K562 (cell line): ENCODE data around the gene HCFC1R1. TPM values are rescaled to one million over a fixed set of nuclear protein-coding genes. Genes with fewer than 3 reads are reported as not detected.
A peak's percentile ranks its signal among the peaks of the same experiment; 100 is the strongest.

Experiments used
- CXXC5 ChIP-seq: fragments of 250-450 bp; sonication (Bioruptor Pico); IDR thresholded peaks from 2 replicates; pipeline ENCODE4 v1.8.0; 2022; ENCODE audit warnings: inconsistent platforms, mild to moderate bottlenecking, moderate library complexity
- FOXM1 ChIP-seq, 2 experiments: fragments of 450-650 bp in 1 of 2; sonication (generic) in 1 of 2; formaldehyde crosslinking in 1 of 2; IDR thresholded peaks; 2 replicates each; pipeline versions ENCODE4 v1.6.1 to v1.9.0; 2017 to 2022; ENCODE audit warnings: low read depth in 2 of 2, mild to moderate bottlenecking in 2 of 2, missing genetic modification reagents in 1 of 2, moderate library complexity in 1 of 2
- GATAD2A ChIP-seq: fragments of 450-650 bp; IDR thresholded peaks from 2 replicates; pipeline ENCODE4 v1.6.1; 2017
- HIVEP1 ChIP-seq: fragments of 250-450 bp; sonication (Bioruptor Pico); IDR thresholded peaks from 2 replicates; pipeline ENCODE4 v1.4.0; 2020; ENCODE audit warnings: mild to moderate bottlenecking
- SMAD3 ChIP-seq: fragments of 450-650 bp; formaldehyde crosslinking; conservative IDR thresholded peaks from 2 replicates; pipeline ENCODE4 v1.4.0; 2020; ENCODE audit warnings: mild to moderate bottlenecking
- YY1 ChIP-seq, 3 experiments: IDR thresholded peaks; 2 replicates each; pipeline ENCODE4 v1.6.1; 2011; ENCODE audit warnings: low read length in 2 of 3, mild to moderate bottlenecking in 2 of 3, moderate library complexity in 2 of 3, borderline replicate concordance in 1 of 3, control low read depth in 1 of 3, low read depth in 1 of 3; ENCODE audit not compliant: insufficient read depth in 3 of 3, insufficient replicate concordance in 2 of 3, control insufficient read depth in 1 of 3, insufficient read length in 1 of 3; ENCODE audit errors: extremely low read depth in 1 of 3
- ZBTB7A ChIP-seq: IDR thresholded peaks from 2 replicates; pipeline ENCODE4 v1.6.1; 2011; ENCODE audit warnings: low read depth, mild to moderate bottlenecking, low read length, moderate library complexity, borderline replicate concordance; ENCODE audit not compliant: control insufficient read depth
- ZNF174 ChIP-seq: fragments of 250-450 bp; sonication (Bioruptor Pico); IDR thresholded peaks from 2 replicates; pipeline ENCODE4 v1.4.0; 2020; ENCODE audit warnings: mild to moderate bottlenecking
- polyA plus RNA-seq, 8 experiments: library from polyadenylated mRNA; depleted of rRNA in 4 of 8; stranded (reverse) in 5 of 8; unstranded in 3 of 8; fragments of >200 nt; fragmentation: Nextera tagmentation in 2 of 8; fragmentation: Illumina TruSeq in 1 of 8; extraction: Ambion mirVana in 2 of 8; extraction: Trizol in 1 of 8; gene quantifications; 2 replicates each; pipeline versions ENCODE4 v1.2.1 to v1.2.3, GENCODE V29; 2011 to 2014; ENCODE audit warnings: inconsistent platforms in 1 of 8, missing spikeins in 1 of 8
- total RNA-seq, 7 experiments: library from RNA; depleted of rRNA in 6 of 7; stranded (reverse); fragments of >200 nt in 6 of 7; fragmentation: Illumina TruSeq in 2 of 7; extraction: Trizol in 2 of 7; gene quantifications; 2 replicates each; pipeline versions ENCODE4 v1.2.1 to v1.2.3, GENCODE V29; 2011 to 2021; ENCODE audit warnings: low replicate concordance in 1 of 7
- TF ChIP-seq, protein P1 (sequence below), 2 experiments: IDR thresholded peaks; 2 replicates each; pipeline ENCODE4 v1.6.1; 2011; ENCODE audit warnings: borderline replicate concordance in 1 of 2, control low read depth in 1 of 2, low read depth in 1 of 2, low read length in 1 of 2, mild to moderate bottlenecking in 1 of 2, mixed read lengths in 1 of 2, moderate library complexity in 1 of 2; ENCODE audit not compliant: insufficient read depth in 1 of 2, insufficient read length in 1 of 2, poor library complexity in 1 of 2, severe bottlenecking in 1 of 2; ENCODE audit errors: extremely low read depth in 1 of 2
- TF ChIP-seq, protein P2 (sequence below): fragments of 450-650 bp; IDR thresholded peaks from 2 replicates; pipeline ENCODE4 v1.6.1; 2016
- TF ChIP-seq, protein P3 (sequence below): IDR thresholded peaks from 2 replicates; pipeline ENCODE4 v1.6.1; 2011; ENCODE audit warnings: borderline replicate concordance, low read depth, mild to moderate bottlenecking, moderate library complexity, low read length; ENCODE audit not compliant: insufficient read depth, poor library complexity, severe bottlenecking
- TF ChIP-seq, protein P4 (sequence below), 2 experiments: fragments of 450-650 bp; IDR thresholded peaks; 2 replicates each; pipeline ENCODE4 v1.6.1; 2018; ENCODE audit warnings: mild to moderate bottlenecking in 2 of 2, low read depth in 1 of 2; ENCODE audit not compliant: partially characterized antibody in 2 of 2
- TF ChIP-seq, protein P5 (sequence below): sonication (generic); formaldehyde crosslinking; IDR thresholded peaks from 2 replicates; pipeline ENCODE4 v1.8.1; 2023; ENCODE audit warnings: mild to moderate bottlenecking, missing genetic modification reagents

Gene HCFC1R1
- total and polyA plus RNA-seq, 9 of the 15 experiments (the other 6 are each of a cell fraction or from before 2014, with no cell fraction given) = 2.2 to 29.0 (median 11.2) TPM

DNA sequence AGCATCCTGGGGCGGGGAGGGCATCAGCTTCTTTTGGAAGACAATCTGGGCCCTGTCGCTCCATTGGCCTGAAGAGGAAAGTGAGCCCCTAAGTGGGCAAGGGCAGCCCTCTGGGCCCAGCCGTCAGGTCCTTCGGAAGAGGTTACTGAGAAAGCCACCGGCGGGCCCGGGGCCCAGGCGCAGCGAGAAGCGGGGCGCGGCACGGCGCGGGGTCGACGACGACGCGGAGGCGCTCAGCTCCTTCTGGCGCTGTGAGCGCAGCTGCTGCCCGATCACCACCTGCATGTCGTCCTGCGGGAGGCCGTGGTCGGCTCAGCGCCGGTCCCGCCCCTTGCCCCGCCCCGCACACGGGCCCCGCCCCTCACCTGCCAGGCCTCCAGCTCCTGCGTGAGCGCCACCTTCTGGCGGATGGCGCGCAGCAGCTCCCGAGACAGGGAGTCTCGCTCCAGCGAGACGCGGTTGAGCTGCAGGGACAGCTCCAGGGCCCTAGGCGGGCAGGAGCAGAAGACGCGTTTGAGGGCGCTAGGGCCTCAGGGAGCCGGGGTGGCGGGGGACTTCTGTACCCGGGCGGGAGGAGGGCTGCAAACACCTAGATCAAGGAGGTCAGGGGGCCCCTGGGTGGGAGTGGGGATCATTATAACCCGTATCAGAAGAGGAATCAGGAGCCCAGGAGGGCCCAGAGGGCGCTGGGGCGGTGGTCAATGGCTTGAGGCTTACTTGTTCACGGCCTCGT is 4.4 kb upstream of the HCFC1R1 start (continued):
- TF ChIP-seq, protein P1, sequence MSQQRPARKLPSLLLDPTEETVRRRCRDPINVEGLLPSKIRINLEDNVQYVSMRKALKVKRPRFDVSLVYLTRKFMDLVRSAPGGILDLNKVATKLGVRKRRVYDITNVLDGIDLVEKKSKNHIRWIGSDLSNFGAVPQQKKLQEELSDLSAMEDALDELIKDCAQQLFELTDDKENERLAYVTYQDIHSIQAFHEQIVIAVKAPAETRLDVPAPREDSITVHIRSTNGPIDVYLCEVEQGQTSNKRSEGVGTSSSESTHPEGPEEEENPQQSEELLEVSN (IDR thresholded peaks at IDR 0.05; ENCODE audit: borderline replicate concordance in 1 of 2, extremely low read depth in 1 of 2, insufficient read depth in 1 of 2, insufficient read length in 1 of 2, low read depth in 1 of 2, low read length in 1 of 2, poor library complexity in 1 of 2, severe bottlenecking in 1 of 2) = peak in 1 of 2 experiments; percentile 56
- TF ChIP-seq, protein P2, sequence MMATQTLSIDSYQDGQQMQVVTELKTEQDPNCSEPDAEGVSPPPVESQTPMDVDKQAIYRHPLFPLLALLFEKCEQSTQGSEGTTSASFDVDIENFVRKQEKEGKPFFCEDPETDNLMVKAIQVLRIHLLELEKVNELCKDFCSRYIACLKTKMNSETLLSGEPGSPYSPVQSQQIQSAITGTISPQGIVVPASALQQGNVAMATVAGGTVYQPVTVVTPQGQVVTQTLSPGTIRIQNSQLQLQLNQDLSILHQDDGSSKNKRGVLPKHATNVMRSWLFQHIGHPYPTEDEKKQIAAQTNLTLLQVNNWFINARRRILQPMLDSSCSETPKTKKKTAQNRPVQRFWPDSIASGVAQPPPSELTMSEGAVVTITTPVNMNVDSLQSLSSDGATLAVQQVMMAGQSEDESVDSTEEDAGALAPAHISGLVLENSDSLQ = peak; percentile 44; the same call in 1 of the 2 replicates
- TF ChIP-seq, protein P3, sequence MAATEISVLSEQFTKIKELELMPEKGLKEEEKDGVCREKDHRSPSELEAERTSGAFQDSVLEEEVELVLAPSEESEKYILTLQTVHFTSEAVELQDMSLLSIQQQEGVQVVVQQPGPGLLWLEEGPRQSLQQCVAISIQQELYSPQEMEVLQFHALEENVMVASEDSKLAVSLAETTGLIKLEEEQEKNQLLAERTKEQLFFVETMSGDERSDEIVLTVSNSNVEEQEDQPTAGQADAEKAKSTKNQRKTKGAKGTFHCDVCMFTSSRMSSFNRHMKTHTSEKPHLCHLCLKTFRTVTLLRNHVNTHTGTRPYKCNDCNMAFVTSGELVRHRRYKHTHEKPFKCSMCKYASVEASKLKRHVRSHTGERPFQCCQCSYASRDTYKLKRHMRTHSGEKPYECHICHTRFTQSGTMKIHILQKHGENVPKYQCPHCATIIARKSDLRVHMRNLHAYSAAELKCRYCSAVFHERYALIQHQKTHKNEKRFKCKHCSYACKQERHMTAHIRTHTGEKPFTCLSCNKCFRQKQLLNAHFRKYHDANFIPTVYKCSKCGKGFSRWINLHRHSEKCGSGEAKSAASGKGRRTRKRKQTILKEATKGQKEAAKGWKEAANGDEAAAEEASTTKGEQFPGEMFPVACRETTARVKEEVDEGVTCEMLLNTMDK = peak; percentile 94
- TF ChIP-seq ZBTB7A = peak; percentile 43; the same call in 1 of the 2 replicates
- no peak for TF ChIP-seq ZNF174
- TF ChIP-seq YY1 (IDR thresholded peaks at IDR 0.05; ENCODE audit: borderline replicate concordance in 1 of 3, control insufficient read depth in 1 of 3, extremely low read depth in 1 of 3, insufficient read depth in 3 of 3, insufficient read length in 1 of 3, insufficient replicate concordance in 2 of 3, low read depth in 1 of 3, low read length in 2 of 3) = peak in 2 of 3 experiments; percentile 20 to 38
- TF ChIP-seq, protein P4, sequence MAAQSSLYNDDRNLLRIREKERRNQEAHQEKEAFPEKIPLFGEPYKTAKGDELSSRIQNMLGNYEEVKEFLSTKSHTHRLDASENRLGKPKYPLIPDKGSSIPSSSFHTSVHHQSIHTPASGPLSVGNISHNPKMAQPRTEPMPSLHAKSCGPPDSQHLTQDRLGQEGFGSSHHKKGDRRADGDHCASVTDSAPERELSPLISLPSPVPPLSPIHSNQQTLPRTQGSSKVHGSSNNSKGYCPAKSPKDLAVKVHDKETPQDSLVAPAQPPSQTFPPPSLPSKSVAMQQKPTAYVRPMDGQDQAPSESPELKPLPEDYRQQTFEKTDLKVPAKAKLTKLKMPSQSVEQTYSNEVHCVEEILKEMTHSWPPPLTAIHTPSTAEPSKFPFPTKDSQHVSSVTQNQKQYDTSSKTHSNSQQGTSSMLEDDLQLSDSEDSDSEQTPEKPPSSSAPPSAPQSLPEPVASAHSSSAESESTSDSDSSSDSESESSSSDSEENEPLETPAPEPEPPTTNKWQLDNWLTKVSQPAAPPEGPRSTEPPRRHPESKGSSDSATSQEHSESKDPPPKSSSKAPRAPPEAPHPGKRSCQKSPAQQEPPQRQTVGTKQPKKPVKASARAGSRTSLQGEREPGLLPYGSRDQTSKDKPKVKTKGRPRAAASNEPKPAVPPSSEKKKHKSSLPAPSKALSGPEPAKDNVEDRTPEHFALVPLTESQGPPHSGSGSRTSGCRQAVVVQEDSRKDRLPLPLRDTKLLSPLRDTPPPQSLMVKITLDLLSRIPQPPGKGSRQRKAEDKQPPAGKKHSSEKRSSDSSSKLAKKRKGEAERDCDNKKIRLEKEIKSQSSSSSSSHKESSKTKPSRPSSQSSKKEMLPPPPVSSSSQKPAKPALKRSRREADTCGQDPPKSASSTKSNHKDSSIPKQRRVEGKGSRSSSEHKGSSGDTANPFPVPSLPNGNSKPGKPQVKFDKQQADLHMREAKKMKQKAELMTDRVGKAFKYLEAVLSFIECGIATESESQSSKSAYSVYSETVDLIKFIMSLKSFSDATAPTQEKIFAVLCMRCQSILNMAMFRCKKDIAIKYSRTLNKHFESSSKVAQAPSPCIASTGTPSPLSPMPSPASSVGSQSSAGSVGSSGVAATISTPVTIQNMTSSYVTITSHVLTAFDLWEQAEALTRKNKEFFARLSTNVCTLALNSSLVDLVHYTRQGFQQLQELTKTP (IDR thresholded peaks at IDR 0.05; ENCODE audit: low read depth in 1 of 2, partially characterized antibody in 2 of 2) = no peak
- no peak for TF ChIP-seq HIVEP1 (CRISPR knock-in tag)
- TF ChIP-seq, protein P5, sequence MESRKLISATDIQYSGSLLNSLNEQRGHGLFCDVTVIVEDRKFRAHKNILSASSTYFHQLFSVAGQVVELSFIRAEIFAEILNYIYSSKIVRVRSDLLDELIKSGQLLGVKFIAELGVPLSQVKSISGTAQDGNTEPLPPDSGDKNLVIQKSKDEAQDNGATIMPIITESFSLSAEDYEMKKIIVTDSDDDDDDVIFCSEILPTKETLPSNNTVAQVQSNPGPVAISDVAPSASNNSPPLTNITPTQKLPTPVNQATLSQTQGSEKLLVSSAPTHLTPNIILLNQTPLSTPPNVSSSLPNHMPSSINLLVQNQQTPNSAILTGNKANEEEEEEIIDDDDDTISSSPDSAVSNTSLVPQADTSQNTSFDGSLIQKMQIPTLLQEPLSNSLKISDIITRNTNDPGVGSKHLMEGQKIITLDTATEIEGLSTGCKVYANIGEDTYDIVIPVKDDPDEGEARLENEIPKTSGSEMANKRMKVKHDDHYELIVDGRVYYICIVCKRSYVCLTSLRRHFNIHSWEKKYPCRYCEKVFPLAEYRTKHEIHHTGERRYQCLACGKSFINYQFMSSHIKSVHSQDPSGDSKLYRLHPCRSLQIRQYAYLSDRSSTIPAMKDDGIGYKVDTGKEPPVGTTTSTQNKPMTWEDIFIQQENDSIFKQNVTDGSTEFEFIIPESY (CRISPR knock-in tag) = no peak; the same call in 1 of the 2 replicates
- no peak for TF ChIP-seq GATAD2A
- peak; percentile 51 for TF ChIP-seq CXXC5 (CRISPR knock-in tag)
- no peak for TF ChIP-seq FOXM1 (IDR thresholded peaks at IDR 0.05; ENCODE audit: low read depth)
- 0 out of 2 replicates have a peak, but pooled peaks have one; percentile 42 for TF ChIP-seq FOXM1 (CRISPR knock-in tag; IDR thresholded peaks at IDR 0.05; ENCODE audit: low read depth)
- no peak for TF ChIP-seq SMAD3 (CRISPR knock-in tag)
